ENCODE results near the gene AOPEP. TPM values are rescaled to one million over a fixed set of nuclear protein-coding genes. Genes with fewer than 3 reads are reported as not detected.

The AOPEP gene
- total RNA-seq, 1 donor from 2014 or later: 75.3 TPM

DNA sequence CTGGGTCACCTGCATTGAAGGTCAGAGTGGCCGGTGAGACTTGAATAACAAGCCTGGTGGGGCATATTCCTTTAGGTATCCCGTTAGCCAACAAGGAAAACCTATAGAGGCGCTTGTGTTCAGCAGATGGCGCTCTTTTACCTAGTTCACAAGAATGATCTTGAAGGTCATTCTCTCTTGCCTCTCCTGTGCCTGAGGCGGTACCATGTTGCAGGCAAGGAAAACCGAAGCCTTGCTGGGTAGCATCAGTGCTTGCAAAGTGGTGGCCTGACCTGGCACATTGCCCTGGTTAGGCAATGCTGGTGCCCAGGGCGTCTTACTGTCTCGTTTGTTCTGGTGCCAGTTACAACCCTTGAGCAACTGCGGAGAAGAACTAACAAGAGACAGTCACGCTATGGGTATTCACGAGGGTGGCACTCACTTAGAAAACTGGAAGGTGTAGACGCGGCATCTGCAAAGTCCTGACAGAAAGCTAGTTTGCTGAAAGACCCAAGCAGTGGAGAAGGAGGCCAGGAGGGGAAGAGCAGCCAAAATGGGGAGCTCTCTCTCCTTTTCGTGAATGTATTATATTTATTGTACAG, 56.7 kb downstream of the AOPEP start:
- Histone ChIP-seq H3K4me3 (ENCODE audit: insufficient read depth, low read depth, low read length) (no peak overlapping the region), H2AFZ (ENCODE audit: low read depth, low read length) (peak overlapping the region; percentile 23), H3K36me3 (ENCODE audit: insufficient read depth, low read length) (no peaks in the 10 kb centered on the region), H3K27me3 (ENCODE audit: insufficient read depth, low read length) (no peaks in the 10 kb centered on the region), H3K4me1 (ENCODE audit: insufficient read depth, low read length) (peaks cover 22% of the 10 kb centered on the region), H3K9ac (ENCODE audit: low read length) (peak overlapping the region; percentile 84), H3K9me3 (ENCODE audit: insufficient read depth, low read depth, low read length) (no peaks in the 10 kb centered on the region), H3K79me2 (ENCODE audit: insufficient read depth, low read length) (no peaks in the 10 kb centered on the region), H3K4me2 (ENCODE audit: low read length) (peak overlapping the region; percentile 58), H3K27ac (ENCODE audit: low read depth, low read length) (peak overlapping the region; percentile 79), H4K20me1 (ENCODE audit: insufficient read depth, low read length) (no peaks in the 10 kb centered on the region)
- peak; percentile 84 for DNase-seq (ENCODE audit: low read depth)
- FAIRE-seq: peak; percentile 71
- H3K9me3 Mint-ChIP-seq (ENCODE audit: unreplicated experiment): no peaks in the 10 kb centered on the region
- H3K4me3 Mint-ChIP-seq (ENCODE audit: unreplicated experiment): no peak overlapping the region
- TF ChIP-seq EZH2 (IDR thresholded peaks at IDR 0.05; ENCODE audit: insufficient read depth, low read length) (no peak), CTCF (IDR thresholded peaks at IDR 0.05; ENCODE audit: insufficient read depth, low read depth, low read length) (peak; percentile 75)
- H3K27me3 Mint-ChIP-seq (ENCODE audit: low read depth, unreplicated experiment): no peaks in the 10 kb centered on the region
- H3K27ac Mint-ChIP-seq (ENCODE audit: unreplicated experiment): peak overlapping the region; percentile 70
- H3K36me3 Mint-ChIP-seq (ENCODE audit: low read depth, unreplicated experiment): peaks cover 2% of the 10 kb centered on the region
- H3K4me1 Mint-ChIP-seq (ENCODE audit: low read depth, unreplicated experiment): peaks cover 27% of the 10 kb centered on the region

DNA sequence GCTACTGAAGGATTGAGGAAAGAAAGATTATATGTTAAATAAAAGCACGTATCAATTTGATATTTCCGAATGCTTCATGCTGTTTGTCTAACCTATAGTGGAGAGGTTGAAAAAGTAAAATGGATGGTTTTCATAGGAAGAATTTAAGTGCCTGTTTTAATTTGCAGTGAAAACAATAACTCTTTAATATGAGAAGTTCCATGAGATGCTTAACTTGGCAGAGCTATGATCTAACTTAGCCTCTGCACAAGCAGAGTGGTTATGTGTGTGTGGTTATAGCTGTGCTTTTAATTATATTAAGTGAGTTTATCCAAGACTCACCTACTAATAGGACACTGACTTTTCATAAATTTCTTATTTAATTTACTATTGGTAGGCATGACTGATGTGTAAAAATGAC, 57.4 kb downstream of the AOPEP start:
- H3K79me2 ChIP-seq (ENCODE audit: insufficient read depth, low read length): no peaks in the 10 kb centered on the region
- no peak for TF ChIP-seq EZH2 (IDR thresholded peaks at IDR 0.05; ENCODE audit: insufficient read depth, low read length)
- no peak for TF ChIP-seq CTCF (IDR thresholded peaks at IDR 0.05; ENCODE audit: insufficient read depth, low read depth, low read length)
- H3K27ac Mint-ChIP-seq (ENCODE audit: unreplicated experiment): no peak overlapping the region
- H3K4me3 Mint-ChIP-seq (ENCODE audit: unreplicated experiment): no peak overlapping the region
- peaks cover 22% of the 10 kb centered on the region for H3K4me1 ChIP-seq (ENCODE audit: insufficient read depth, low read length)
- no peak for DNase-seq (ENCODE audit: low read depth)
- no peaks in the 10 kb centered on the region for H3K9me3 ChIP-seq (ENCODE audit: insufficient read depth, low read depth, low read length)
- no peaks in the 10 kb centered on the region for H3K27me3 ChIP-seq (ENCODE audit: insufficient read depth, low read length)
- H4K20me1 ChIP-seq (ENCODE audit: insufficient read depth, low read length): no peaks in the 10 kb centered on the region
- no peaks in the 10 kb centered on the region for H3K27me3 Mint-ChIP-seq (ENCODE audit: low read depth, unreplicated experiment)
- no peaks in the 10 kb centered on the region for H3K36me3 Mint-ChIP-seq (ENCODE audit: low read depth, unreplicated experiment)
- H3K27ac ChIP-seq (ENCODE audit: low read depth, low read length): no peak overlapping the region
- H2AFZ ChIP-seq (ENCODE audit: low read depth, low read length): no peak overlapping the region
- no peak overlapping the region for H3K4me2 ChIP-seq (ENCODE audit: low read length)
- no peak for FAIRE-seq
- H3K36me3 ChIP-seq (ENCODE audit: insufficient read depth, low read length): no peaks in the 10 kb centered on the region
- H3K9me3 Mint-ChIP-seq (ENCODE audit: unreplicated experiment): no peaks in the 10 kb centered on the region
- H3K9ac ChIP-seq (ENCODE audit: low read length): no peak overlapping the region
- H3K4me3 ChIP-seq (ENCODE audit: insufficient read depth, low read depth, low read length): no peak overlapping the region
- H3K4me1 Mint-ChIP-seq (ENCODE audit: low read depth, unreplicated experiment): peaks cover 30% of the 10 kb centered on the region

Measured in astrocyte (in vitro differentiated cells and primary cell).